Ramos (cell line): ENCODE measurements around the gene HOXA9.

Source experiments
- in situ Hi-C: fragments of 300-500 bp; cut with MboI; formaldehyde crosslinking; loops from one replicate; pipeline ENCODE4 v1.14.3; 2022; ENCODE audit warnings: low sequenced_read_pairs; ENCODE audit not compliant: unreplicated experiment

HOXA9 gene

DNA sequence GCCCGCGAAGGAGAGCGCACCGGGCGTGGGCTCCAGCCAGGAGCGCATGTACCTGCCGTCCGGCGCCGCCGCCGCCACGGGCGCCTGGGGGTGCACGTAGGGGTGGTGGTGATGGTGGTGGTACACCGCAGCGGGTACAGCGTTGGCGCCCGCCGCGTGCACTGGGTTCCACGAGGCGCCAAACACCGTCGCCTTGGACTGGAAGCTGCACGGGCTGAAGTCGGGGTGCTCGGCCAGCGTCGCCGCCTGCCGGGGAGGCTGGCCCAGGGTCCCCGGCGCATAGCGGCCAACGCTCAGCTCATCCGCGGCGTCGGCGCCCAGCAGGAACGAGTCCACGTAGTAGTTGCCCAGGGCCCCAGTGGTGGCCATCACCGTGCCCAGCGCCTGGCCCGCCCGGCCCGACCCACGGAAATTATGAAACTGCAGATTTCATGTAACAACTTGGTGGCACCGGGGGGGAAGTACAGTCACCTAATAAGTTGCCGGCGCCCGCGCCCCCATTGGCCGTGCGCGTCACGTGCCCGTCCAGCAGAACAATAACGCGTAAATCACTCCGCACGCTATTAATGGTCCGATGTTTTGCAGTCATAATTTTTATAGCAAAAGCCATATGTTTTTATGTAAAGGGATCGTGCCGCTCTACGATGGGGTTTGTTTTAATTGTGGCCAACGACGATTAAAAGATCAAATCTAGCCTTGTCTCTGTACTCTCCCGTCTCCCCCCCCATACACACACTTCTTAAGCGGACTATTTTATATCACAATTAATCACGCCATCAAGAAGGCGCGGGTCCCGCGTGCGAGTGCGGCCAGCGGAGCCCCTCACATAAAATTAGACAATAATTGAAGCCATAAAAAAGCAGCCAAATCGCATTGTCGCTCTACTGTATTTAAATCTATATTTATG is at the start of gene HOXA9:
TSS of gene HOXA9 (minus strand) at position 449 of the 907 bp plus-strand sequence. CDS start at position 369, 80 bp downstream.
- in situ Hi-C loops = loop anchor here (25.0 kb wide), 2 partner anchors 1103 to 1278 kb away; no protein-coding TSS in a partner anchor

DNA sequence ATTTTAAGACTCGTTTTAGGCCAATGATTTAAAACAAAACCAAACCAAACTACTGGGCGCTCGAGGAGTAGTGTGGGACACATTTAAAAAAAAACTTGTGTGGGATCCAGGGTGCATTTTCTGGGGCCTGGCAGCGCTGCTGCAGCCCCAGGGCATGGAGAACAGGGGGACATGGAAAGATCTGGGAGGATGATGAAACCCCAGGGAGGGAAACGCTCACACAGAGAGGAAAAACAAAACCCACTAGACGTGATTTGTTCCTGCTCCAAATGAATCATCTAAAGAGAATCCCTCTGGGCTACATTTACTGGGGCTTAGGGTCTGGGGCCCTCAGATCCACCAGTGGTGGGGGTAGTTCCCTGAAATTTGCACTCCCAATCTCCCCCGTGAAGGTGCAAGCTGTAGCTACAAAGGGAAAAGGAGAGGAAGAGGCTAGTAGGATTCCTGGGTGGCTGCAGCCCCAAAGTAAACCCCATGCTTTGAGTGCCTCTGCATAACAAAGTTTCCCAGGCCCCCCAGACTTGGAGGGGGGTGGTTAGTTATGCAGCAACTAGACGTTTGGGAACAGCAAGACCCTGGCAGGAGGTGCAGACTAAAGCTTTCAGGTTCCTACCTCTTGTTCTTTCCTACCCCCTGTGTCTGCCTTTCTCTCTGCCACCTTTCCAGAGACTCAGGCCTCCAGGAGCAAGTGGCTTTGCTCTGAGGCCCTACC is 49.1 kb upstream of the HOXA9 start:
- in situ Hi-C loops = loop anchor here (25.0 kb wide), 3 partner anchors 348 to 698 kb away; no protein-coding TSS in a partner anchor

DNA sequence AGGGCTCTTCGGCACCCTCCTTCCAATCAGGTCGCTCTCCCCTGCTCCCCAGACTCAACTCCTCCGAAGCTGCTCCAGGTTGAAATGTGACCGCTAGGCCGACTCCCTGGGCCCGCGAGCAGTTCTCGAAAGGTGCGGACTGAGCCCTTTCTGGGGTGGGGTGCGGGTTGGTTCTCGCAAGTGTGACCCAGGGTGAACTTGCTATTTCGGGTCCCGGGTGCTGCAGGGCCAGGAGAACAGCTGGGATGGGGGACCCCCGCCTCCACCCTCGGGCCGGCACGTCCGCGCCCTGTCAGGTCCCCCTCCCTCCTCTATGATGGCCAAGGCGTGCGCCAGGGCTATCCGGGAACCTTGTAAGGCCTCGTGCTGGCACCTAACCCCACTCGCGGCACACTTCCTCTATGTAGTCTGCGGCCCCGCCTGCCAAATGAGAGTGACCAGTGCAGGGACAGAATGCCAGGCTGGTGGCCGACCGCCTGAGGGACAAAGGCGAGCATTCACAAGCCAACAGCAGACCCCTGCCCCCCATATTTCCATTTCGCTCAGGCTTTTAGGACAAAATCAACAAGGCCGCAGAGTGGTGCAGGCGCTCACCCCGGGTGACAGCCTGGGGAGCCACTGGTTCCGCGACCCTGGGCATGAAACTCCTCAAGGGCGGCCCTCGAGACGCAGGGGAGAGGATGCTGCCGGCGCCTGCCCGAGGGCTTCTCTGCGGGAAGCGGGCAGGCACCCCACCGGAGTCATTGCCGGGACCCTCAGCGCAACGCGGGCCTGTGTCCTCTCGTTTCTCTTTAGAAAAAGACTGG is 48.3 kb upstream of the HOXA9 start:
- in situ Hi-C loops = loop anchor here (25.0 kb wide), 3 partner anchors 349 to 699 kb away; no protein-coding TSS in a partner anchor

DNA sequence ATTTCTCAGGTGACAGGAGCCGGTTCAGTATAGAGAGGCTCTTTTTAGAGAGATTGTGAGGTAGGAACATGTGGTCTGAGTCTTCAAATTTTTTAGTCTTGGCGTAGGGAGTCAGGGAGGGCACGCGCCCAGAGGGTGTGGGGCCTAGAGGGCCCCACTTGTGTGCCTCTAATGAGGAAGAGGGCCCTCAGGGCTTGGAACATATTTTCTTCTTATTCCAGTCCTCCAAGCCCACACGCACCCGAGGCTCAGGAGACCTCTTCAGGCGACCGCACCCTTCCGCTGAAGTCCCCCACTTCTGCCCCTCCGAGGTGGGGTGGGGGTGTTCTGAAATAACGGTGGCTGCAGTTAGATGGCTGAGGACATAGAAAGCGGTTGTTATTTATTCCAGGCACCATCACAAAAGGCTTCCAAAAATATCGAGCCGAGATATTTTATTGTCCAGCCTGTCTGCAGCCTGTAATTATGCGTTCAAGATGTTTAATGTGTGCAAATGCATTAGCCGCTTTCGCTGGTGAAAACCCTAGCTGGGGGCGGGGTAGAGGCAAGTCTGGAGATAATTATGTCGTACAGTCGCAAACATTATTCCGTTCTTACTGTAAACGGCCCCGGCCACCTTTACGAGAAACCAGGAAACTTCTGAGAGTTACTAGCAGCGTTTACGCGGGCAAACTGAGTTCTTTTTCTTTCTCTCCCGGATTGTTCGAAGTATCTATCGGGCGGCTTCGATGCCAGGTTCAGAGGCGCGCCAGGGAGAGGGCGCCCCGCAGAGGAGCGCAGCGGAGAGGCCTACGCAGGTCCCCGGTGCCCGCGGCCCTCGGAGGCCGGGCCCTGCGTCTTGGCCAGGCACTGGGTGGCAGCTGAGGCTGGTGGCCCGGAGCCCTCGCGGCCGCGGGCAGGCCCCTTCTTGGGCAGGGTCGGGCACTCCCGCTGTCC is 47.4 kb upstream of the HOXA9 start:
- in situ Hi-C loops = loop anchor here (25.0 kb wide), 3 partner anchors 350 to 700 kb away; no protein-coding TSS in a partner anchor

DNA sequence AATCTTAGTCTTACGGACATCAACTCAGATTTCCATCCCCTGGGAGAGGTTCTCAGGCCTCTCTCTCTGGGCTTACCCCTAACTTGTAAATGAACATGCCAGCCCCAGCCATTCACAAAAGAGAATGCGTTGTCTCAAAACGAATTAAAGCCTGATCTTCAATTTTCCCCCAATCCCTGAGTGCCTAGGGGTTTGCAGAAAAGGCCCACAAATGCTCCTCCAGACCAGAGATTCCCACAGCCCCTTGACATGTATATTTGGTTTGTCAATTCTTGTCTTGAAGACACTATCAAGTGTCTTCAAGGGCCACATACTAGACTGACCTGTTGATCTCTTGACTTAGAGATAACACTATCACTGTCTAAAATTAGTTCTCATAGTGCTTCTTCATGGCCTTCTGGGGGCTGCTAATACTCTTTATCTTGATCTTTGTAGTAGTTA is 46.4 kb upstream of the HOXA9 start:
- in situ Hi-C loops = loop anchor here (25.0 kb wide), 3 partner anchors 351 to 701 kb away; no protein-coding TSS in a partner anchor

DNA sequence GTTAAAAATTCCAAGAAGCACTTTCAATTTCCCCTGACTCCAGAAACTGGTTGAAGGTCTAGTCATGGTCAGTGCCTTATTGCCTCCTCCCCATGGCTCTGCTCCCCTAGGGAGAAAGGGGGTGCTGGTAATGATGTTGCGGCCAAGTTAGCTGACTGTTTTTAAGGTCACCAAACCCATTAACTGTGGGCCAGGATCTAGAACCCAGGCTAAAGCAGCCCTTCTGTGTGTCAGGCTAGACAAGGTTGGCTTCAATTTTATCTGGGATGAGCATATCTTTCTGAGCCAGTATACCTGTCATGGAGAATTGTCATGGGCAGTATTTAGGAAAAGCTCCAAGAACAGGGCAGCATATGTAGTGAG is 45.7 kb upstream of the HOXA9 start:
- in situ Hi-C loops = loop anchor here (25.0 kb wide), 3 partner anchors 351 to 701 kb away; no protein-coding TSS in a partner anchor

DNA sequence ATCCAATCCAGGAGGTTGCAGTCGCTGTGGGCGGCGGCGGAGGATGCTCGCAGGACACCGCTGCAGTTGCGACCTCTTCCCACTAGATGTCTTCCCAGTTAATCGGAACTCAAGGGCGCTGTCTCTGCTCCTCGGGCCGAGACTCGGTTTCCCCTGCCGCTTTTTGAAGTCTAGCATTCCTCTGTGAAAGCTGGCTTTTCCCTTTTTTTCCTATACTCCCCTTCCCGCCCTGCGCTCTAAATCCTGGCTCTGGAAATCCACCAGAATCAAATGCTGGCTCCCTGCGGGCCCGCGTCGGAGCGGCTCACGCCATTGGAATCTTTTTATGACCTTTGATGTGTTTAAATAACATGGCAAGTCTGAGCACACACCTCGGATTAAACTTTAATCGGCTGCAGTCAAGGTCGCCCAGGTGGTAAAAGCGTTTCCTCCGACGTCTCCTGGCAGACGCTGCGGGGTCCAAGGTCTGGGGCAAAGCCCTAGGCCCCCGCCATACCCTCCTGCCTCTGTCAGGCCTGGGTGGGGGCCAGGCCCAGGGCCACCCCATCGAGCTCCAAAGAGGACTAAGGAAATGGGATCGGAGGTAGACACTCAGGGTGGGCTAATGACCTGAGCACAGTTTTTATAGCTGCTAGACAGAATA is 45.2 kb upstream of the HOXA9 start:
- in situ Hi-C loops = loop anchor here (25.0 kb wide), 3 partner anchors 352 to 702 kb away; no protein-coding TSS in a partner anchor

DNA sequence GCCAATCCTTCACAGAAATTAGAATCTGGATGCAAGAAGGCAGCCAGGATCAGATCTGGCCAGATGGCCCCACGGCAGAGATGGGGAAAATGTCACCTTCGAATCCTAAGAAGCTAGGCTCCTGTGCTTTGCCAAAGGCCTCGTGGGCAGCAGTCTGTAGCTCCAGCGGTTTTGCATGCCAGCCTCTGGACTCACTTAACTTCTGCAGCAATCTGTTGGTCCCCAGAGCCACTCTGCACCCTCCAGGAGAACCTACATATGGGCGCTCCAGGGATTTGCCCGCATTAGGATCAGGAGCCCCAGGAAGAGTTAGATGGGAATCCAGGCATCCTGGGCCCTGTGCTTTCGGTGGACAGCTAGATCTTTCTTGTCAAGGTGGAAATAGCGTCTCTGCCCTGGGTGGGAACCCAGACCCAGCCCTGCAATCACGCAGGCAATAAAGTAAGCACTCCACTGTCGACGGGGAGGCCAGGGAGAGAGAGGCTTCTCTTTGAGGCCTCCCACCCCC is 44.6 kb upstream of the HOXA9 start:
- in situ Hi-C loops = loop anchor here (10.0 to 25.0 kb wide), 4 partner anchors 352 to 805 kb away; no protein-coding TSS in a partner anchor

DNA sequence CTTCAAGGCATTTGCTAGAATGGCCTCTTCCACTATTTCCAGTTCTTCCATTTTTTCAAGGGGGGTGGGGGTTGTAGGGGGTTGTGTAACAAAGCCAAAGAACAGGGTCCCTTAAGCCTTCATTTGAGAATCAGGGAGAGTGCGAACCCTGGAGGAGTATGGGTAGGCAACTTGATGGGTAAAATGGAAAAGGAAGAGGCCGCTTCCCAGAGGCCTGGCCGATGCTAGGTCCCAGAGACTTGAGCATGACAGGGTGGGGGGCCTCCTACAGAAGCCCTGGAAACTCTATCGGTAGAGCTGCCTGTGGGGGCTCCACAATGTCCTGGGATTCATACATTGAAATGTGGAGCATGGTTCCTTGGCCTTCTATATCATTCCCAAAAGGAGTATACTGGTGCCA is 43.7 kb upstream of the HOXA9 start:
- in situ Hi-C loops = loop anchor here (10.0 to 25.0 kb wide), 4 partner anchors 353 to 806 kb away; no protein-coding TSS in a partner anchor

DNA sequence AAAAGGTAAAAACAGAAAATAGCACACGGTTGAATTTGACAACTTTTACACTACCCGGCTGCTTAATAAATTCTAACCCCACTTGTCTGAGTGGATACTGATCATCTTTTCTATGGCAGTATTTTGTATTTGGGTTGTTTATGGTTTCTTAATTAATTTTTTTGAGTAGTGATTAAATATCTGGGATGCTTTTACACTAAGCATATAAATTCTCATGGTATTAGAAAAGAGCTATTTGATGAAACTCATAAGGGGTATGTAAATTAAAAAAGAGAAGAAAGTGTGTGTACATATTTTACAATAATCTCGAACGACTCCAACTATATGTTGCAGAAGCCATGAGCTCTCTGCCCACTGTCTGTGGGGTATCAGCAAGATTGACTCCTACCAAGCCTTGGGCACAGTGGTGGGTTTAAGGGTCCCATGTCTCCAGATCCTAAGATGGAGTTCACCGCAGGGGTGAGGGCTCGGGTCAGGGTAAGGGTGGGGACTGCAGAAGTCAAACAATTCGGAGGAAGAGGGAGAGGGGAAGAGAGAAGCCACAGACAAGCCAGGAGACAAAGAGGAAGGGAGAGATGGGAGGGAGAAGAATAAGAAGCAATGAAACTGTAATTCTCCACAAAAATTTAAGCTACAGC is 42.1 kb upstream of the HOXA9 start:
- in situ Hi-C loops = loop anchor here (10.0 to 25.0 kb wide), 4 partner anchors 355 to 807 kb away; no protein-coding TSS in a partner anchor

DNA sequence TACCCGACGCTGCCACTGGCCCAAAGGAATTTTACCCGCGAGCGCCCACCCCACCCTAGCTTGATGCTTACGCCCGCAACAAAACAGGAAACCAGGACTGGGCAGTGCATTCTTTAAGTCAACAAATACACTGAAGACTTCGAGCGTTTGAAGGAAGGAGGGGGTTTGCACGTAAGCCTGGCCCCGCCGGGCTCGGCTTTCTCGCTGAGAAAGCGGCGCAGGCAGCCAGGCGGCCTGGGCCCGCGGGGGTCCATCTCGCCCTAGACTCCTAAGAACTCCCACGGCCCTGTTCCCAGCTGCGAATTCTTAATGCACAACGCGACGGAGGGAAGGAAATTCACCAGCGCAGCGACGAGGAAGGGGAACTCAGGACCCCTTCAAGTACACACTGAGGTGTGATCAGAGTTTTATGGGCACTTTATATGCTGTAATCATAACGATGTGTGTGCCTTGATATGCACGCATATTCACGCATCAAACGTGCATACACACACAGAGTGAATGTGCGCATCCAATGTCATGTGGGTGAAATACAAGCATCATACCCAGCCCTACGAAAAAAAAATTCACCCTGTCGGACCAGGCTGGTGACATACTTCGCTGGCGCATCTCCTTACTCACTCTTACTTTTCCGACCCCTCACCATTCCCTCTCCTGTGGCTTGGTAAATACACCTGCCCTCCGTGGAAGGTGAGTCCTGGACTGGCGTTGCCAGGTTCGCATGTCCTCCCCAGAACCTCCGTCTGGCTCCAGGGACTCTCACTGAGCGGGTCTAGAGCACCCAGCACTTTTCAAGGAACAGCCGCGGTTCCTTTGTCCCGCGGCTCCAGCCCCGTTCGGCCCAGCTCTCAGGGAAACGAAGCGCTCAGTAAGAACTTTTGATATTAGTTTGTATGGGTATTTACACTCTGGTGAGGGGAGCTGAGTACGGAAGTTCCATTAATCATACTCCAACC is 40.3 kb upstream of the HOXA9 start:
- in situ Hi-C loops = loop anchor here (10.0 to 25.0 kb wide), 4 partner anchors 357 to 809 kb away; no protein-coding TSS in a partner anchor

DNA sequence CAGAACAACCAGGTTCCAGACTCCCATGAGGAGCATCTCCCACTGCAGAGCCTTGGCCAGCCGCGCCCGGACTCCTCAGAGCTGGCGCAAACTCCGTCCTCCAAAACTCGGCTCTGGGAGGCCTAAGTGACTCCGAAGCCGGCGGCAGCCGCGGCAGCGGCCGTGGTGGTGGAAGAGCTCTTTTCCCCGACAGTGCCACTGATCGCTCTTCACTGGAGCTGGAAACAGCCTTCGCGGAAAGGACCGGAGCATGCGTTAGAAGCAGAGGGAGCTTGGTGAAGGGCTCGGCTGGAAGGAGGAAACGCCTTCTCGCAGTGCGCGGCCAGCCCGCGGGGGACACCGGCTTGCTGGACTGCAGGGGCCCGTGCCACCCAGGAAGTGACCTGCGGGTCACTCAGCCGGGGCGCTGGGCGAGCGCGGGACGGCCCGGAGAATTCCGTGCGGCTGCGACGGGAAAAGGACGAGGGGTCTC is 39.5 kb upstream of the HOXA9 start:
- in situ Hi-C loops = loop anchor here (10.0 to 25.0 kb wide), 4 partner anchors 357 to 810 kb away; no protein-coding TSS in a partner anchor

DNA sequence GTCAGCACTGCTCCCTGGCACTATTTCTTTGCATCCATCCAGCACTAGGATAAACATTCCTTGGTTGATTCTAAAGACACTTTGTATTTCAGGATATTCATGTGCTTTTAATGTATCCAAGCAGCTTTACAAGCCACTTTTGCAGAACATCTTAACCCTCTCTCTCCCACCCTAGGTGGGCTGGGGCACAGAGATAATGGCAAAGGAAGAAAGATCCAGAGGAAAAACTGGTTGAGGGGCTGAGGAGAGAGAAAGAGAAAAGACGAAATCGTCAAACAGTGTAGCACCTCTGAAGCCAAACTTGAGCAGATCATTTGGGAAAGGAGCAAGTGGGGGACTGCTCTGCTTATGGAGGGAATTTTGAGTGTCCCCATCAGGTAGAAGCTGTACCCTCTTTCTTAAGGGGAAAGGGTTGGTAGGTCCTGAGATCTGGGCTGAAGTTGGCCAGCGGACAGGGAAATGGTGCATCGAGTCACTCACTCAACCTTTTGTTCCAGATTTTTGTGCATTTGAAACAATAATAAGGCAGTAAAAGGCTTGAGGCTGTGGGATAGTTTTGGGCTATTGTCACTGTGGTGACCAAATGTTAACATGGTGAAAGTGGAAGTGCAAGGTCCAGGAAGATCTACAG is 38.7 kb upstream of the HOXA9 start:
- in situ Hi-C loops = loop anchor here (10.0 to 25.0 kb wide), 4 partner anchors 358 to 811 kb away; no protein-coding TSS in a partner anchor

DNA sequence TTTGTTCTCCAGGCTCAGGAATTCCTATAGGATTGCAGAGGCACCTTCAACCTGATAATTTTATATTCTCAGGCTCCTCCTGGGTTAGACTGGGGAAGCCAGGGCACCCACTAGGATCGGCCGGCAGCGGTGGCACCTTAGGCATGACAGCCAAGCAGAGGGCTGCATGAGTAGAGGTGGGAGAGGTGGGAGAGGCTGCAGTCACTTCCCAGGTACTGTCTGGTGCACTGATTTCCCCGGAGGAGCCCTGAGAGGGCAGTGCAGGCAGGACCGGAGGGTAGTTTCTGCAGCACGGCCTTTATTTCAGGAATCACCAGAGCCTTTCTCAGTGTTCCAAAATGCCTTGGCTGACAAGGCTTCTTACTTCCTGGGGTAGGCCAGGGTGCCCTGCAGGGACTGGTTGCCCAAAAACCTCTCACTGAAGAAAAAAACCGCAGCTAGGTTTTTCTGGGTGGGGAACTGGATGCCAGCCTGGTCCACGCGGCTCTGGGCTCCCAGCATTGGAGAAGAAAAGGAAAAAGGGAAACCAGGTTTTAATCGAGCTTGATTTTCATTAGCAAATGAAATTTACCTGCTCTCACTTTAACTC is 38.1 kb upstream of the HOXA9 start:
- in situ Hi-C loops = loop anchor here (10.0 to 25.0 kb wide), 4 partner anchors 359 to 811 kb away; no protein-coding TSS in a partner anchor

DNA sequence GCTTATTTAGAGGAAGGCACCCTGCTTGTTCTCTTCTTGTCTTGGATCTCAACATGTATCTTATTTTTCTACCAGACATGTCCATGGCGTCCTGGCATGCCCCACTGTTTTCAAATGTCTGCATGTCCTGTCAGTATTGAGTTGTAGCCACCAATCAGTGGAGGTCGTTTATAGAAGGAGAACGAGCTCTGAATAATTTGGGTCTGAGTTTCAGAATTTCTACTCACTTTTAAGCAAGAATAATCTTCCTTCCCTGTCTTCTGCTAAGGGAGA is 37.5 kb upstream of the HOXA9 start:
- in situ Hi-C loops = loop anchor here (10.0 to 25.0 kb wide), 4 partner anchors 360 to 812 kb away; no protein-coding TSS in a partner anchor
